GM19240 (cell line): ENCODE data around the gene LASP1.

Experiments used
- DNase-seq: peaks from one replicate; pipeline ENCODE4 v3.0.0; 2011; ENCODE audit warnings: low spot score; ENCODE audit not compliant: insufficient read length

Gene LASP1

GRCh38 chr17:38885728-38886642 is 16.1 kb downstream of the LASP1 start:
- no peak for DNase-seq

- DNase-seq = no peak
These were observed 16.8 kb downstream of the LASP1 start for GRCh38 chr17:38886643-38887010.

- no peak for DNase-seq
These were observed 19.0 kb downstream of the LASP1 start for GRCh38 chr17:38888842-38889241.

- no peak for DNase-seq
These were observed 20.0 kb downstream of the LASP1 start for GRCh38 chr17:38889745-38890409.

GRCh38 chr17:38890410-38890746 is 20.5 kb downstream of the LASP1 start:
- no peak for DNase-seq

GRCh38 chr17:38891441-38891840 is 21.6 kb downstream of the LASP1 start:
- DNase-seq = no peak

- no peak for DNase-seq
These were observed 22.2 kb downstream of the LASP1 start for GRCh38 chr17:38892083-38892482.

- DNase-seq = no peak
These were observed 22.8 kb downstream of the LASP1 start for GRCh38 chr17:38892620-38893019.

- no peak for DNase-seq
These were observed 23.3 kb downstream of the LASP1 start for GRCh38 chr17:38893113-38893512.

- DNase-seq = no peak
These were observed 23.7 kb downstream of the LASP1 start for GRCh38 chr17:38893607-38894006.

GRCh38 chr17:38894276-38894675 is 24.4 kb downstream of the LASP1 start:
- DNase-seq = no peak

- no peak for DNase-seq
These were observed 26.6 kb downstream of the LASP1 start for GRCh38 chr17:38896346-38896954.

GRCh38 chr17:38897176-38897575 is 27.3 kb downstream of the LASP1 start:
- DNase-seq = no peak

GRCh38 chr17:38897671-38898290 is 27.9 kb downstream of the LASP1 start:
- DNase-seq = no peak

- DNase-seq = no peak
These were observed 28.4 kb downstream of the LASP1 start for GRCh38 chr17:38898291-38898679.

- DNase-seq = peak; percentile 96
These were observed 29.0 kb downstream of the LASP1 start for GRCh38 chr17:38898812-38899348.

- no peak for DNase-seq
These were observed 29.6 kb downstream of the LASP1 start for GRCh38 chr17:38899421-38899820.

- DNase-seq = no peak
These were observed 31.3 kb downstream of the LASP1 start for GRCh38 chr17:38900978-38901656.

- DNase-seq = no peak
These were observed 33.5 kb downstream of the LASP1 start for GRCh38 chr17:38903404-38903803.

GRCh38 chr17:38904892-38905291 is 35.0 kb downstream of the LASP1 start:
- DNase-seq = no peak

GRCh38 chr17:38905375-38905774 is 35.5 kb downstream of the LASP1 start:
- DNase-seq = no peak
